Osteocyte (in vitro differentiated cells): ENCODE measurements around the gene C3orf22. TPM values are rescaled to one million over a fixed set of nuclear protein-coding genes. Genes with fewer than 3 reads are reported as not detected.

ENCODE experiments used
- DNase-seq: peaks from one replicate; pipeline ENCODE4 v3.0.0; 2021; ENCODE audit warnings: mixed read lengths; ENCODE audit not compliant: unreplicated experiment; ENCODE audit errors: extremely low spot score
- H3K27ac Mint-ChIP-seq: one replicate; pipeline ENCODE4 v1.8.0; 2021; ENCODE audit warnings: mild to moderate bottlenecking, mixed read lengths; ENCODE audit not compliant: unreplicated experiment
- H3K27me3 Mint-ChIP-seq: one replicate; pipeline ENCODE4 v1.8.0; 2021; ENCODE audit warnings: mixed read lengths; ENCODE audit not compliant: unreplicated experiment
- H3K36me3 Mint-ChIP-seq: one replicate; pipeline ENCODE4 v1.8.0; 2021; ENCODE audit warnings: mixed read lengths; ENCODE audit not compliant: unreplicated experiment
- H3K4me1 Mint-ChIP-seq: one replicate; pipeline ENCODE4 v1.8.0; 2021; ENCODE audit warnings: mixed read lengths; ENCODE audit not compliant: unreplicated experiment
- H3K4me3 Mint-ChIP-seq: one replicate; pipeline ENCODE4 v1.8.0; 2021; ENCODE audit warnings: mild to moderate bottlenecking, moderate library complexity, mixed read lengths; ENCODE audit not compliant: unreplicated experiment
- H3K9me3 Mint-ChIP-seq: one replicate; pipeline ENCODE4 v1.8.0; 2021; ENCODE audit warnings: mixed read lengths; ENCODE audit not compliant: unreplicated experiment
- total RNA-seq: library from RNA; stranded (reverse); gene quantifications from 2 replicates; pipeline ENCODE4 v1.2.1, GENCODE V29; 2021
- TF ChIP-seq, protein P1 (sequence below): fragments of 200-600 bp; sonication (generic); IDR thresholded peaks from 2 replicates; pipeline ENCODE4 v1.5.0; 2021; ENCODE audit warnings: antibody characterized with exemption, mild to moderate bottlenecking, moderate library complexity

The C3orf22 gene
- total RNA-seq, 1 donor from 2014 or later = not detected

DNA sequence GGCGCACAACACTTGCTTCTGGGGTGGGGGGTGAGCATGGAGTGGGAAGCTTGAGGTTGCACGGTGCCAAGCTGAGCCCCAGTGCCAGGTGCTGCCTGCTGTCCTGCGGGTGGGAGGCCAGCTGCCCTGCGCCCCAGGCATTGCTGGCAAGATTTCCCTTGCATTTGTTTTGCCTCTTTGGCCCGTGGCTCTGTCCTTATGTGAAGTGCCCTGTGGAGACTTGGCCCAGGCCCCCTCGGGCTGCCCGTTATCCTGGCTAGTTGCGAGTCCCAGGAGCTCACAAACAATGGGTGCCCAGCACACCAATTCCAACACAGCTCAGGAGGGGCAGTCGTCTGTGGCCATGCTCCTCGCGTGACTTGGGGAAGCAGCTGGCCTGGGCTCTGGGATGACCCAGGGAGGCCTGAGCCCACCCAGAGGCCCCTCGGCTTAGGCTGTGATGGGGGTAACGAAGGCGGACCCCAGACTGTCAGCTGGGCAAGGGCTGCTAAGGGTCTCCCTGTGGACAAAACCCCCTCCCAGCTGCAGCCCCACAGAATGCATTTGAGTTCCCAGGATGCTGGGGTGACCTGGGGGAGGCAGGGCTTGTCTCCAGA, 5.9 kb downstream of the C3orf22 start:
- TF ChIP-seq, protein P1, sequence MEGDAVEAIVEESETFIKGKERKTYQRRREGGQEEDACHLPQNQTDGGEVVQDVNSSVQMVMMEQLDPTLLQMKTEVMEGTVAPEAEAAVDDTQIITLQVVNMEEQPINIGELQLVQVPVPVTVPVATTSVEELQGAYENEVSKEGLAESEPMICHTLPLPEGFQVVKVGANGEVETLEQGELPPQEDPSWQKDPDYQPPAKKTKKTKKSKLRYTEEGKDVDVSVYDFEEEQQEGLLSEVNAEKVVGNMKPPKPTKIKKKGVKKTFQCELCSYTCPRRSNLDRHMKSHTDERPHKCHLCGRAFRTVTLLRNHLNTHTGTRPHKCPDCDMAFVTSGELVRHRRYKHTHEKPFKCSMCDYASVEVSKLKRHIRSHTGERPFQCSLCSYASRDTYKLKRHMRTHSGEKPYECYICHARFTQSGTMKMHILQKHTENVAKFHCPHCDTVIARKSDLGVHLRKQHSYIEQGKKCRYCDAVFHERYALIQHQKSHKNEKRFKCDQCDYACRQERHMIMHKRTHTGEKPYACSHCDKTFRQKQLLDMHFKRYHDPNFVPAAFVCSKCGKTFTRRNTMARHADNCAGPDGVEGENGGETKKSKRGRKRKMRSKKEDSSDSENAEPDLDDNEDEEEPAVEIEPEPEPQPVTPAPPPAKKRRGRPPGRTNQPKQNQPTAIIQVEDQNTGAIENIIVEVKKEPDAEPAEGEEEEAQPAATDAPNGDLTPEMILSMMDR = no peak
- no peak overlapping the region for H3K4me3 Mint-ChIP-seq
- H3K27me3 Mint-ChIP-seq = peaks cover 16% of the 10 kb centered on the region
- no peaks in the 10 kb centered on the region for H3K36me3 Mint-ChIP-seq
- no peak overlapping the region for H3K27ac Mint-ChIP-seq
- H3K4me1 Mint-ChIP-seq = peaks cover 13% of the 10 kb centered on the region
- H3K9me3 Mint-ChIP-seq = no peaks in the 10 kb centered on the region
- peak; percentile 83 for DNase-seq

DNA sequence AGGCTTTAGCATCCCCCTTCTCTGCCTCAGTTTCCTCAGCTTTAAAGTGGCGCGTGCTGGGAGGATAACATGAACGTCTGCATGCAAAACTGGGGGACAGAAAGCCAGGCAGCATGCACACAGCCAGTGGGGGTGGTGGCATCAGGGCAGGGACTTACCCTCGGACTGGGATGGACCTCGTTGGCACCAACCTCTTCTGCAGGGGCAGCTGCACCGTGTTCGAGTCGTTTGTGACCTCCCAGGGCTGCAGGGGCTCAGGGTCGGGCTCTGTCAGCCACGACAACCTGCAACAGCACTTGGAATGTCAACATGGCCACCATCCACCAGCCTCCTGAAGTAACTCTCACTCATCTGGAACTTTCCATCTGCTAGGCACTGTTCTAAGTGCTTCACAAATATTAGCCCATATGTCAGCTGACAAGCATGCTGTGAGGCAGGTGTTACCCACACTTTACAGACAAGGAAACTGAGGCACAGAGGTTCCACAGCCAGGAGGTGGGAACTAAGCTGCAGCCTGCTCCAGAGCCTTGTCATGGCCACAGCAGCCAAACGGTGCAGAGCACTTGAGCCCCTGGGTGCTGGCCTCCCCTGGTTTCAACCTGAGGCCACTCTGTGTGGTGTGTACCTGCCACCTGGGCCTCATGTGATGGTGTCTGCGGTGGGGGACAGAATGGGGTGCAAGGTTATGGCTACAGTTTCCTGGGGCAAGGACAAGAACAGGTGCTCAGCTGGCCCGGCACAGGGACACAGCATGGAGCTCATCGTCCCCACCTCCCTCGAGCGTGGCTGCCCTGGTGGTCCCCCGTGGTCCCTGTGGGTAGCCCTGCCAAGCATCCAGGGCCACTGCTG, 6.7 kb downstream of the C3orf22 start:
- TF ChIP-seq, protein P1 = no peak
- no peak for DNase-seq
- no peaks in the 10 kb centered on the region for H3K36me3 Mint-ChIP-seq
- H3K4me3 Mint-ChIP-seq = no peak overlapping the region
- peaks cover 13% of the 10 kb centered on the region for H3K4me1 Mint-ChIP-seq
- no peaks in the 10 kb centered on the region for H3K9me3 Mint-ChIP-seq
- no peak overlapping the region for H3K27ac Mint-ChIP-seq
- peaks cover 23% of the 10 kb centered on the region for H3K27me3 Mint-ChIP-seq

DNA sequence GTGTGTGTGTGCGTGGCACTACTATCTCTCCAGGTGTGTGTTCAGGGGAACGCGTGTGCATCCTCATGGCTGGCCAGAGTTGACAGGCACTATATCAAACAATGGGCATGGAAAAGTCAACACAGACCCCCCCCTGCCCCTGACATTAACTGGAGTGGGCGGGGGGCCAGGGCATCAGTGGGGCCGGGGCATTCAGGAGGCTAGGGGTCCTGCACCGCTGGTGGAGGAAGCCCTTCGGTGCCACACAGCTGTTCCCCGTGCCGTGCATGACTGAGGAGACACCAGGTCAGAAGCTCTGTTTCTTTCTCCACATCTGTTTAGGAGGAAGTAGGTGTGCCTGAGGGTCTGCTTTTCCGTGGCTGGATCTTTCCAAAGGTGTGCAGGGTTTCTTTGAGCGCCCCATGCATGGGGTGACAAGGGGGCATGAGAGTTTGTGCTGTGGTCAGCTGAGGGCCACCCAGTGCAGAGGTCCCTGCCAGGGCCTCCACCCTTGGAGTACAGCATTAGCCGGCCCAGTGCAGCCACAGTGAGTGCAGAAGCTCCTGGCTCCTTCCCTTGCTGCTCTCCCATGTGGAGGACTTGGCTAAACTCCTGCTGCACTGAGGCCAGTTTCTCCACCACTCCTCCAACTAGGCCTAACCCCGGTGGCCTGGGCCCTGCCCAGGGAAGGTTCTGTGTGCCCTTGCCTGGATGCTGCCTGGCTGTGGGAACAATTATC, 7.5 kb downstream of the C3orf22 start:
- Mint-ChIP-seq H3K4me1 (peaks cover 13% of the 10 kb centered on the region), H3K4me3 (no peak overlapping the region), H3K27ac (no peak overlapping the region), H3K9me3 (no peaks in the 10 kb centered on the region), H3K27me3 (peaks cover 27% of the 10 kb centered on the region), H3K36me3 (no peaks in the 10 kb centered on the region)
- peak; percentile 72 for DNase-seq
- TF ChIP-seq, protein P1 = no peak

DNA sequence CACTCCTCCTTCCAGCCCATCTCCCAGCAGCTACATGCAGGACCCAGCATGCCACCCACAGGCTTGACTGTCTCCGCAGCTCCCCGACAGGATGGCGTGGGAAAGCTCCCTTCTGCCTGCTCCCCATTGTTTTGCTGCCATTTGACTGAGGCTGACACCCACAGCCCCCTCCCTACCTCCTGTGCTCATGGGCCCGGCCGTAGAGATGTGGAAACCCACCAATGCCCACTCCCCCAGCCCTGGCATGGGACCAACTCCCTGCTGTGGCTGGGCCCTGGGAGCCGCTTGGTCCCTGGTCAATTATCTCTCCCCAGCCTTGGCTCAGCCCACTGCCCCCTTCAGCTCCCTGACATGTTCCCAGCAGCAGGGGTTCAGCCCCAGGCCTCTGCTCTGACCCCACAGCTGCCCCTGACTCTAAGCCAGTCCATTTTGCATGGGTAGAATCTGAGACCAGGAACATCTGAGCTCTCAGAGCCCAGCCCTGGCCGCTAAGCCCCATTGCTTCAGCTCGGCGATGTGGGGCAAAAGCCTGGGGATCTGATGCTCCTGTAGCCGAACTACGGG, 8.2 kb downstream of the C3orf22 start:
- DNase-seq = peak; percentile 75
- TF ChIP-seq, protein P1 = no peak

More for the DNA sequence above, 8.2 kb downstream of the C3orf22 start:
- Mint-ChIP-seq H3K27me3 (peaks cover 27% of the 10 kb centered on the region), H3K4me1 (peaks cover 13% of the 10 kb centered on the region), H3K36me3 (no peaks in the 10 kb centered on the region), H3K4me3 (no peak overlapping the region), H3K9me3 (no peaks in the 10 kb centered on the region), H3K27ac (no peak overlapping the region)
